SK-MEL-5 (cell line): ENCODE measurements around the gene ANKRD33B. TPM values are rescaled to one million over a fixed set of nuclear protein-coding genes. Genes with fewer than 3 reads are reported as not detected.
"Not testable (repeated sequence)": the region's sequence is repeated elsewhere in the genome, so short reads cannot be mapped to it uniquely, and the experiment has no call there.

Experiments used
- DNase-seq: peaks from one replicate; pipeline ENCODE4 v3.0.0-alpha.2; 2016; ENCODE audit warnings: low read depth, low spot score
- in situ Hi-C: cut with HindIII; loops from 2 replicates; pipeline ENCODE4 v1.10.0; 2016; ENCODE audit warnings: low sequenced_read_pairs, high pct_unique_total_duplicates, low pct_unique_long_range_greater_than_20kb
- total RNA-seq: library from RNA; depleted of rRNA; stranded (reverse); fragments of >200 nt; shearing (Covaris generic); gene quantifications from 2 replicates; pipeline ENCODE4 v1.2.3, GENCODE V29; 2014

Gene ANKRD33B
- total RNA-seq, 1 experiment from 2014 or later: 1.3 TPM

DNA sequence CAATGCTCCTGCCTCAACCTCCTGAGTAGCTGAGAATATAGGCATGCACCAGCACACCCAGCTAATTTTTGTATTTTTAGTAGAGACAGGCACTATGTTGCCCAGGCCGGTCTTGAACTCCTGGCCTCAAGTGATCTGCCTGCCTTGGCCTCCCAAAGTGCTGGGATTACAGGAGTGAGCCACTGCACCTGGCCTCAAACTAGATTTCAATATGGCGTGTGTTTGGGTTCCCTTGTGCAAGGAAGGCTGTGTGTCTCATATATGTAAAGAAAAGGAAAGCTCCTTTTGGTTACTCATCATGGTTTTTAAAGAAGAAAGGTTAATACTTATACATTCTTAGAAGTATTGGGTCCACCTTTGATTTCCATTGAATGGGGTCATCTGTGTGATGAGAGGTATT is 70.7 kb downstream of the ANKRD33B start:
- DNase-seq: no peak
- in situ Hi-C loops: no loop called here

DNA sequence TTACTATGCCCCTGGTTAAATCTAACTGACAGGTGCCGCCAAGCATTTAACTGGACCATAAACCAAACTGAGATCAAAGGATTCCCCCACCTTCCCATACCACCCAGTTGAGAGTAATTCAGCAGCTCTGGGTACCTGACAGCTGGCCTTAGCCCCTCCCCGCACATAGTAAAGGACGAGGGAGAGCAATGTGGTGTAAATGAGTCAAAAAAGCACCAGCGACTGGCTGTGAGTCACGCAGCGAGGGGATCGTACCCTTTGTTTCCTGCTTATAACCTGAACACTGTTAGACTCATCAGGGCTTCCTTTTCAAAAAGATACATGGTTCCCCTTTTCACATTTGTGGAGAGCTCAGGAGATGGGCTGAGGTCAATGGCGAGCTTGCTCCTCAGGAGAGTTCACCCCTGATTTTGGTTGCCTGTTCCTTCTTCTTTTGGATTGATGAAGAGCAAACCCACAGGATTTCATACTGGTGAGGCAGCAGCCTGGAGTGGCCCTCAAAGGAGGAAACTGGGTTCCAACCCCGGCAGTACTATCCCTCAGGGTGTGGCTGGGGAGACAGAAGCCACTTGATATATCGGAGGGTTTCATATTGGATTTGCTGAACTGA is 71.5 kb downstream of the ANKRD33B start:
- in situ Hi-C loops: no loop called here
- DNase-seq: no peak

DNA sequence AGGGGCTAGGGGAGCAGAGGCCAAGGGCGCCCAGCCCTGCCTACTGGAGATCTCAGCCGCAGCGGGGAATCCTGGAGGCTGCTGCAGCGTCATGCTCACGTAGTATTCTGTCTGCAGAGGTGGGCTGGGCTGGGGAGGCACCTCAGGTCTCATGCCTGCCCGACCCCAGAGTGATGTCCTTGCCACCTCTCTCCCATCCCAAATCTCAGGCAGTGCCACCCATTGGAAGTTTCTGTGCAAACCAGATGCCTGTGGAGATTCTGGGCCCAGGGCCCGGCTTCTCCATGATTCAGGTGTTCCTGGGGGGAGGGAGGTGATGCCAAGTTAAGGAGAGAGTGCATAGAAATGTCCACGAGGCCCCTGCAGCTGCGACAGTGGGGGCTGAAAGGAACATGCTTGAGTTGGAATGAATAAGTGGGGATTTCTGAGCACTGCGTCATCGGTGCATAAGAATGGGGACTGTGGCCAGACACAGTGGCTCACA is 72.0 kb downstream of the ANKRD33B start:
- in situ Hi-C loops: no loop called here

DNA sequence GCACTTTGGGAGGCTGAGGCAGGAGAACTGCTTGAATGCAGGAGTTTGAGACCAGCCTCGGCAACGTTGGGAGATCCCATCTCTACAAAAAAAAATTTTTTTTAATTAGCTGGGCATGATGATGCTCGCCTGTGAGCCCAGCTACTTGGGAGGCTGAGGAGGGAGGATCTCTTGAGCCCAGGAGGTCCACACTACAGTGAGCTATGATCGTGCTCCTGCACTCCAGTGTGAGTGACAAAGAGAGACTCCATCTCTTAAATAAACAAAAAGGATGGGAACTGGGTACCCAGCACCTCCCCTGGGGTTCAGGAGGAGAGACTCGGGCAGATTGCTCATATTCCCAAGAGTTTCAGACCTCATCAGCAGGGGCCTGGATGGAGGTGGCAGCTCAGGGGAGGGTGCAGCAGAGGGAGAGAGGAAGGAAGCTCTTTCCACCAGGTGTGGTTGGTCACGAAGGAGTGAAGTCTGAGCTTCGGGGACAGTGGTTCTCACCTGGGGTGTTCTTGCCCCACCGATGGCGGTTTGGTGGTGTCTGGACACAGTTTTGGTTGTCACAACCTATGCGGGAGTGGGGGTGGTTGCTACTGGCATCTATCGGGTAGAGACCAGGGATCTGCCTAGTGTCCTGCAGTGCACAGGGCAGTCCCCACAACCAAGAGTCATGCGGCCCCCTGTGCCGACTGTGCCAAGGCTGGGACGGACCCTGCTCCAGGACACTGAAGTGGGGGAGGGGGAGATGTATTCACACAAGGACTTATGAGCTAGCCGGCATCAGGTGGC is 72.7 kb downstream of the ANKRD33B start:
- in situ Hi-C loops: no loop called here
- no peak for DNase-seq

More for the DNA sequence above, 72.0 kb downstream of the ANKRD33B start:
- DNase-seq: no peak

DNA sequence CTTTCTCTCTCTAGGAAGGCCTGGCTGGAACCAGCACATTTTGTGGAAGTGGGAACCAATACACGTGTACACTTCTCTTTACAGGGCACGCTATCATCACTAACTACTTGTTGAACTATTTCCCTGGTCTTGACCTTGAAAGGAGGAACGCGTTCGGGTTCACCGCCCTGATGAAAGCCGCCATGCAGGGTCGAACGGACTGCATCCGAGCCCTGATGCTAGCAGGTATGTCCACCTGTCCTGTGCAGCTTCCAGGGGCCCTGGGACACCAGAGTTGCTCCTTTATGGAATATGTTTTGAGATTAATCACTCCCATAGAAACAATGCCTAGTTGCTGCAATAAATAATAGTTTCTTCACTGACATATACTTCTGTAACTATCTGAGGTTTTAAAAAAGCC is 74.1 kb downstream of the ANKRD33B start:
- DNase-seq: no peak
- in situ Hi-C loops: no loop called here

DNA sequence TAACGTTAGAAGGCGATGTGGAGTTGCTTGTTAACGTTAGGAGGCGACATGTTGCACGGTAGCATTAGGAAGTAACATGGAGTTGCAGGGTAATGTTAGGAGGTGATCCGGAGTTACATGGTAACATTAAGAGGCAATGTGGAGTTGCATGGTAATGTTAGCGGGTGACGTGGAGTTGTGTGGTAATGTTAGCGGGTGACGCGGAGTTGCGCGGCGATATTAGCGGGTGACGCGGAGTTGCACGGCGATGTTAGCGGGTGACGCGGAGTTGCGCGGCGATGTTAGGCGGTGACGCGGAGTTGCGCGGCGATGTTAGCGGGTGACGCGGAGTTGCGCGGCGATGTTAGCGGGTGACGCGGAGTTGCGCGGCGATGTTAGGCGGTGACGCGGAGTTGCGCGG is 74.9 kb downstream of the ANKRD33B start:
- DNase-seq, in situ Hi-C loops: not testable (repeated sequence)

DNA sequence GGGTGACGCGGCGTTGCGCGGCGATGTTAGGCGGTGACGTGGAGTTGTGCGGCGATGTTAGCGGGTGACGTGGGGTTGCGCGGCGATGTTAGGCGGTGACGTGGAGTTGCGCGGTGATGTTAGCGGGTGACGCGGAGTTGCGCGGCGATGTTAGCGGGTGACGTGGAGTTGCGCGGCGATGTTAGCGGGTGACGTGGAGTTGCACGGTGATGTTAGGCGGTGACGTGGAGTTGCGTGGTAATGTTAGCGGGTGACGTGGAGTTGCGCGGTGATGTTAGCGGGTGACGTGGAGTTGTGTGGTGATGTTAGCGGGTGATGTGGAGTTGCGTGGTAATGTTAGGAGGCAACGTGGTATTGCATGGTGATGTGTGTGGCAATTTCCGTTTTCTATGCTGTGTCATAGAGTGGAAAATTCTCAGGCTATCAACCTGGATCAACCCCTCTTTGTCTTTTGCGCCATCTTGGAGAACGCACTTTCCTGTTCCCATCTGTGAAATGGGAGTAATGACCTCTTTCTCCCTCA is 76.0 kb downstream of the ANKRD33B start:
- no peak for DNase-seq
- in situ Hi-C loops: no loop called here

DNA sequence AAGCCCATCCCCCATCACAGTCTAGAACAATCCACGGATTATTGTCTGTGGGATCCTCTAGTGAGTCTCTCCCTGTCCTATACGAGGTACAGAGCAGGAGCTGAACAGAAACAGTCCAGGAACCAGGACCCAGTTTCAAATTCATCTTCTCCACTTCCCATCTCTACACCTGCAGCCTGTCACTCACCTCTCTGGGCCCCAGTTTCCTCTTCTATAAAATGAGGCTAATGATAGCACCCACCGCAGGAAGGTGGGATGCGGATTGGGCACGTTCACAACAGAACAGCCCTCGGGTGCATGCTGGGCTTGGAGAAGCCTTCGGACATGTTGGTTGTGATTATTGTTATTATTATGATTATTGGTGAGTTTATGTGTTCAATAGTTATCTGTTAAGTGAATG is 78.5 kb downstream of the ANKRD33B start:
- in situ Hi-C loops: no loop called here
- DNase-seq: no peak

DNA sequence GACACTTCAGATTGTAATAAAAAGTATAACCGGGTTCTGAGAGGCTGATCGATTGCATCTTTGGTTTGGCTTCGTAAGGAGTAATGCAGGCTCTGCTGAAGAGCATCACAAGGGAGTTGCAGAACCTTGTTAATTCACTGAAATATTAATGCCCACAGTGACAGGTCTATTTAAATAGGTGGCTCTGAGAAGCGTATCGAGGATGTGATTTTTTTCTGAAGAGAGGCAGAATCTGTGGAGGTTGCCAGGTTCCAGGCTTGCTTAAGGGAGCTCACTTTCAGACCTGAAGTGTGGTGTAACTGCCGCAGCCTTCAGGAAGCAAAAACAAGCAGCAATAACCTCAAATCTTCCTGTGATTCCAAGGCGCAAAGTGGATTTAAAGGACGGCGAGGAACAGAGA is 80.3 kb downstream of the ANKRD33B start:
- no peak for DNase-seq
- in situ Hi-C loops: no loop called here

DNA sequence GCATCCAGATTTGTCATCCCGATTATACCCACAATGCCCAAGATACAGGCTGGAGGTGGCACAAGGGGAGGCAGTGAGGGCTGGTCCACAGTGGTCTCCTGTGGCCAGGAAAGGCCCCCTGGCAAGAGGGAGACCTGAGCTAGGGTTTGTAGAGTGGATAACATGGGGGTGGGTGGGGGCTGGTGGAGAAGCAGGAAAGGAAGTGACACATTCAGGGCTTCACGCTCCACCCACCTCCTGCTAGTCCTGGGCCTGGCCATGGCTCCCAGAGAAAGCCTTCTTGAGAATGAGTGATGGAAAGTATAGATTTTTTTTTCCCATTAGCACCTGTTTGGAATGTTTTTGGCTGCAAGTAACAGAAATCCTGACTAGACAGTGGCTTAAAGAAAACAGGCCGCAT is 81.3 kb downstream of the ANKRD33B start:
- in situ Hi-C loops: no loop called here
- DNase-seq: no peak

DNA sequence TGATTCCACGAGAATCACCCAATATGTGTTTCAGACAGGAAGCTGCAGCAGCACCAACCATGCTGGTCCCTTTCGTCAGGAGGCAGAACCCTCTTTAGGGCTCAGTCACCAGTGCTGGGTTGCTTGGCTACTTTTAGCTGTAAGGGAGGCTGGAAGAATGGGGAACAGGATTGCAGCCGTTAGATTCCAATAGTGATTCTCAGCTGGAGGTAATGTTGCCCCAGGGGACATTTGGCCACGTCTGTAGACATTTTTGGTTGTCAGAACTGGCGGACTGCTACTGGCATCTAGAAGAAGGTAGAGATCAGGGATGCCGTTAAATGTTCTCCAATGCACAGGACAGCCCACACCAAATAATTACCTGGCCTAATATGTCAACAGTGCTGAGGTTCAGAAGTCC is 81.8 kb downstream of the ANKRD33B start:
- DNase-seq: no peak
- in situ Hi-C loops: no loop called here

DNA sequence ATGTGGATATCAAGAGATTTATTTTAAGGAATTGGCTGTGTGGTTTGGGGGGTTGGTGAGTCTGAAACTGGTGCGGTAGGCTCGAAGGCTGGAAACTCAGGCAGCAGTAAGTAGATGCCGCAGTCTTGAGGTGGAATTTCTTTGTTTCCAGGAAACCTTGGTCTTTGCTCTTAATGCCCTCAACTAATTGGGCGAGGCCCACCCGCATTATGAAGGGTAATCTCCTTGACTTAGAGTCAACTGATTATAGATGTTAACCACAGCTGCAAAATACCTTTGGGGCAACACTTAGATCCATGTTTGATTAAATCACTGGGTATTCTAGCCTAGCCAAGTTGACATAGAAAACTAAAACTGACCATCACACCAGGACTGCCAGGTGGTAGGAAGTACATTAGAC is 83.8 kb downstream of the ANKRD33B start:
- in situ Hi-C loops: no loop called here

DNA sequence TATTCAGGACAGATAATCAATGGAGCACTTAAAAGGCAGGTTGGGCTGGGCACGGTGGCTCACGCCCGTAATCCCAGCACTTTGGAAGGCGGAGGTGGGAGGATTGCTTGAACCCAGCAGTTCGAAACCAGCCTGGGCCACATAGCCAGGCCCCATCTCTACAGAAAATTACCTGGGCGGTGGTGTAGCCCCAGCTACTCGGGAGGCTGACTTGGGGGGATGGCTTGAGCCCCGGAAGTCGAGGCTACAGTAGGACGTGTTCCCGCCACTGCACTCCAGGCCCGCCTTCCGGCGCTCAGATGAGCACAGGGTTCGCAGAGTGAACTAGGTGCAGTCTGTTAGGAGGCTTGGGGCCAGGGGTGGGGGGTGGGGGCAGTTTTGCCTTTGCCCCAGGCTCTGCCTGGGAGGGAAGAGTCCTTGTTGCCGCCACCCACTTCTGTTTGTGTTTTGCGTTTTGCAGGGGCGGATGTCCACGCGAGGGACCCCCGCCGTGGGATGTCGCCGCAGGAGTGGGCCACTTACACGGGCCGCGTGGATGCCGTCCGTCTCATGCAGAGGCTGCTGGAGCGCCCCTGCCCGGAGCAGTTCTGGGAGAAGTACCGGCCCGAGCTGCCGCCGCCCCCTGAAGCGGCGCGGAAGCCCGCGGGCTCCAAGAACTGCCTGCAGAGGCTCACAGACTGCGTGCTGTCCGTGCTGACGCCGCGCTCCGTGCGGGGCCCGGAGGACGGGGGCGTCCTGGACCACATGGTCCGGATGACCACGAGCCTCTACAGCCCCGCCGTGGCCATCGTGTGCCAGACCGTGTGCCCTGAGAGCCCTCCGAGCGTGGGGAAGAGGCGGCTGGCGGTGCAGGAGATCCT is 85.2 kb downstream of the ANKRD33B start:
- in situ Hi-C loops: no loop called here

More for the DNA sequence above, 83.8 kb downstream of the ANKRD33B start:
- no peak for DNase-seq

DNA sequence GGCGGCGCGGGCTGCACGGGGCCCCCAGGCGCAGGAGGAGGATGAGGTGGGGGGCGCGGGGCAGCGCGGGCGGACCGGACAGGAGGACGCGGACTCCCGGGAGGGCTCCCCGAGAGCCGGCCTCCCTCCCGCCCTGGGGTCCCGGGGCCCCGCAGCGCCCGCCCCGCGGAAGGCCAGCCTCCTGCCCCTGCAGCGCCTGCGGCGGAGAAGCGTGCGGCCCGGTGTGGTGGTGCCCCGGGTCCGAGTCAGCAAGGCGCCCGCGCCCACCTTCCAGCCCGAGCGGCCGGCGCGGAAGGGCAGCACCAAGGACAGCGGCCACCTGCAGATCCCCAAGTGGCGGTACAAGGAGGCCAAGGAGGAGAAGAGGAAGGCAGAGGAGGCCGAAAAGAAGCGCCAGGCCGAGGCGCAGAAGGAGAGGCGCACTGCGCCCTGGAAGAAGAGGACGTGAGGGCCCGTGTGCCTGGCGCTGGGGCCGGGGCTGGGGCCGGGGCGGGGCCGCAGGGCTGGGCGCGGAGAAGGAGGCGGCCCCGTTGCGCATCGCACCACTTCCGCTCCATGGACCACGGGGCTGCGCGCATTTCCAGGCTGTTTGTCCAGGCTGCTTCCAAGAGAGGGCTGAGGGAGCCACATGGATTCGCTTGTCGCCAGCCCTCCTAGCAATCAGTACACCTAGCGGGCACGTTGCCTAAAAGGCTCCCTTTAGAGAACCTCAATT is 86.0 kb downstream of the ANKRD33B start:
- in situ Hi-C loops: no loop called here
- DNase-seq: no peak

More for the DNA sequence above, 85.2 kb downstream of the ANKRD33B start:
- DNase-seq: no peak

DNA sequence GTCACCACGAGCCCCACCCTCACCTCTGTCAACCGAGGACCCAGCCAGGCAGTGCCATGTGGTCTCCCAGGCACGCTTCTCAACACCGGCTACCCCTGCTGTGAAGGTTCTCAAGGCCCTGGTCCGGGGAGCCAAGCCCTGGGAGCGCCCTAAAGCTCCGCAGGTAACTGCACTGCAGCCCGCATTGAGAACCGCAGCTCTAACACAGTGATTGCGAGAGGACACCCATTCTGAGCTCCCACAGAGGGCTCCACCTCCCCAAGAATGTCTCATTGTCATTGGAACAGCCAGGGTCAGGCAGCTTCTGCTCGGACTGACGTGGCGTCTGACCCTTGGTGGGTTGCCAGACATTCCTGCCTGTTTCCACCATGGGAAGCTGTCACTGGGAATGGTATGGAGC is 88.3 kb downstream of the ANKRD33B start:
- in situ Hi-C loops: no loop called here
- DNase-seq: no peak

DNA sequence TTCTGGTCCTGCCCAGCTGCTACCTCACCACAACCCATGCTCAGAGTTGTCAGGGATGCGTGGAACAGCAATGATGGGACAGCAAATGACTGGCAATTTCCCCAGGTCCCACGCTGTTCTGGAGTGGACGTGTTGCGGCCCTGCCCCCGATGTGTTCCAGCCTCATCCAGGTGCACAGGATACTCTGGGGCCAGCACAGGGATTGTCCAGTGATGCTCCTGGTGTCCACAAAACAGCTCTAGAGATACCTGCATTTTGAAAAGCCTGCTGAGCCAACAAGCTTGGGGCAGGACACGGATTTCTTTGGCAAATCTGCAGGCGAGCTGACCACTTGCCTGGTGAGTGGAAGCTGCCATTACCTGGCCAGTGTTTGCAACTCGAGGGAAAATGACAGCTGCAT is 88.7 kb downstream of the ANKRD33B start:
- in situ Hi-C loops: no loop called here
- DNase-seq: no peak

DNA sequence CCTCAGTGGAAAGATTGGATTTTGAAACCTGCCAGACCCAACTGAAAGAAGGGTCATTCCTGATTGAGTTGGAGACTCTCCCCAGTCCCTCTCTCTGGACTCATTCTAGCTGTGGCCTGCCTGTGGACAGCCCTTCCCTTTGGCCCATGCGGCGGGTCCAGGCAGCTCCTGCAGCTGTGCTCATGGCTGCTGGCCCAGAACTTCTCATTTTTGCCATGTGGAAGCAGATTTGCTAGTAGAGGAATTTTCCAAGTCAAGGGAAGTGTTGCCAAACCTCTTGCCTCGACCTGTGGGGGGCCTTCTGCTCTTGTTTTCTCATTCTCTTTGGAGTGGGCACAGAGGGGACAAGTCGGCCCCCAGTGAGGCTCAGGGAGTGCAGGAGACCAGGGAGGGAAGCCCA is 89.2 kb downstream of the ANKRD33B start:
- DNase-seq: no peak
- in situ Hi-C loops: no loop called here
